ENCODE data around the gene STAMBPL1.
A peak's percentile ranks its signal among the peaks of the same experiment; 100 is the strongest.
"Not testable (repeated sequence)": the region's sequence is repeated elsewhere in the genome, so short reads cannot be mapped to it uniquely, and the experiment has no call there.

STAMBPL1 gene

GRCh38 chr10:88879534-88880281, at the start of gene STAMBPL1:
Gene STAMBPL1 (plus strand): TSS chr10:88880245. CDS start chr10:88901709, 21,464 bp downstream.
- no peak for DNase-seq (ENCODE audit: low read depth)

GRCh38 chr10:88830643-88831268, 49.3 kb upstream of the STAMBPL1 start:
- no peak for DNase-seq (ENCODE audit: low read depth)

- DNase-seq (ENCODE audit: low read depth) = no peak
Observed at GRCh38 chr10:88831709-88832108, 48.3 kb upstream of the STAMBPL1 start.

GRCh38 chr10:88832376-88832775, 47.7 kb upstream of the STAMBPL1 start:
- DNase-seq (ENCODE audit: low read depth) = no peak

- no peak for DNase-seq (ENCODE audit: low read depth)
Observed at GRCh38 chr10:88833156-88833555, 46.9 kb upstream of the STAMBPL1 start.

- DNase-seq (ENCODE audit: low read depth) = no peak
Observed at GRCh38 chr10:88833723-88834122, 46.3 kb upstream of the STAMBPL1 start.

GRCh38 chr10:88835096-88835909, 44.7 kb upstream of the STAMBPL1 start:
- peak; percentile 77 for DNase-seq (ENCODE audit: low read depth)

- no peak for DNase-seq (ENCODE audit: low read depth)
Observed at GRCh38 chr10:88835910-88836221, 44.2 kb upstream of the STAMBPL1 start.

GRCh38 chr10:88837632-88838031, 42.4 kb upstream of the STAMBPL1 start:
- not testable (repeated sequence) for DNase-seq (ENCODE audit: low read depth)

- no peak for DNase-seq (ENCODE audit: low read depth)
Observed at GRCh38 chr10:88838766-88839350, 41.2 kb upstream of the STAMBPL1 start.

- no peak for DNase-seq (ENCODE audit: low read depth)
Observed at GRCh38 chr10:88840104-88840503, 39.9 kb upstream of the STAMBPL1 start.

- DNase-seq (ENCODE audit: low read depth) = no peak
Observed at GRCh38 chr10:88840881-88841280, 39.2 kb upstream of the STAMBPL1 start.

- DNase-seq (ENCODE audit: low read depth) = no peak
Observed at GRCh38 chr10:88841316-88842111, 38.5 kb upstream of the STAMBPL1 start.

GRCh38 chr10:88843171-88843570, 36.9 kb upstream of the STAMBPL1 start:
- no peak for DNase-seq (ENCODE audit: low read depth)

- DNase-seq (ENCODE audit: low read depth) = peak; percentile 74
Observed at GRCh38 chr10:88848499-88848898, 31.5 kb upstream of the STAMBPL1 start.

- DNase-seq (ENCODE audit: low read depth) = peak; percentile 45
Observed at GRCh38 chr10:88849234-88849633, 30.8 kb upstream of the STAMBPL1 start.

GRCh38 chr10:88850712-88851111, 29.3 kb upstream of the STAMBPL1 start:
- no peak for DNase-seq (ENCODE audit: low read depth)

GRCh38 chr10:88851706-88852105, 28.3 kb upstream of the STAMBPL1 start, which contains the start of gene ANKRD22:
Gene ANKRD22 (minus strand): TSS chr10:88851844. CDS start chr10:88851607, 237 bp downstream.
- DNase-seq (ENCODE audit: low read depth) = peak; percentile 58

- DNase-seq (ENCODE audit: low read depth) = no peak
Observed at GRCh38 chr10:88852327-88852726, 27.7 kb upstream of the STAMBPL1 start.

- DNase-seq (ENCODE audit: low read depth) = no peak
Observed at GRCh38 chr10:88853155-88853881, 26.7 kb upstream of the STAMBPL1 start.

- no peak for DNase-seq (ENCODE audit: low read depth)
Observed at GRCh38 chr10:88854684-88855083, 25.4 kb upstream of the STAMBPL1 start.
